Activated naive CD8-positive, alpha-beta T cell treated with anti-CD3 and anti-CD28 coated beads, Interleukin-2, amount 50 U/mL, for 24 hours (primary cell): Measurements from ENCODE around the gene NRXN3.

ENCODE experiments used
- ATAC-seq: fragments of 150-1000 bp; cut with Tn5 transposase; one replicate; pipeline ENCODE4 v1.10.0; 2021
- DNase-seq: peaks from one replicate; pipeline ENCODE4 v3.0.0; 2021
- H3K27ac Mint-ChIP-seq: one replicate; pipeline ENCODE4 v1.8.0; 2021; ENCODE audit warnings: mild to moderate bottlenecking, mixed read lengths
- H3K27me3 Mint-ChIP-seq: one replicate; pipeline ENCODE4 v1.8.0; 2021; ENCODE audit warnings: mixed read lengths
- H3K36me3 Mint-ChIP-seq: one replicate; pipeline ENCODE4 v1.8.0; 2021; ENCODE audit warnings: low read depth, mixed read lengths
- H3K4me1 Mint-ChIP-seq: one replicate; pipeline ENCODE4 v1.8.0; 2021; ENCODE audit warnings: mixed read lengths
- H3K4me3 Mint-ChIP-seq: one replicate; pipeline ENCODE4 v1.8.0; 2021; ENCODE audit warnings: mild to moderate bottlenecking, moderate library complexity, mixed read lengths
- H3K9me3 Mint-ChIP-seq: one replicate; pipeline ENCODE4 v1.8.0; 2021; ENCODE audit warnings: mixed read lengths

NRXN3 gene

DNA sequence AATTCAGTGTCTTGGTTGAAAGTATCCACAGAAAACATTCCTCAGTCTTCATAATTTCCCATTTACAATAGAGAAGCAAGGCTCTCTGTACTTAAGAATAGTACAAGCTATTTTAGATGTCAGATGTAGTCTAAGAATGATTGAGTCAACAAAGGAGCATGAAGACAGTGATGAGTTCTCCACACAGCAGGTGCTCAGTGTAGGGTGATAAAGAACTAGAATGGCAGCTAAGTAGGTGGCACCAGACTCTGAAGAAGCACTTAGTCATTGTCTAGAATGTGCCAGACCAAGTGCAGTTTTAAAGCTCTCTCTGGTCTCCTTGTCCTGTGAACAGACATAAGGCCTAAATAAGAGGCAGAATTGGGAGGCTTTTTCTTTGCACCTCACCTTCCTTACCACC, 504.6 kb downstream of the NRXN3 start:
- Mint-ChIP-seq H3K27ac (no peak overlapping the region), H3K4me3 (no peak overlapping the region), H3K36me3 (no peaks in the 10 kb centered on the region), H3K4me1 (no peaks in the 10 kb centered on the region), H3K9me3 (no peaks in the 10 kb centered on the region), H3K27me3 (no peaks in the 10 kb centered on the region)
- no peak for ATAC-seq
- no peak for DNase-seq

DNA sequence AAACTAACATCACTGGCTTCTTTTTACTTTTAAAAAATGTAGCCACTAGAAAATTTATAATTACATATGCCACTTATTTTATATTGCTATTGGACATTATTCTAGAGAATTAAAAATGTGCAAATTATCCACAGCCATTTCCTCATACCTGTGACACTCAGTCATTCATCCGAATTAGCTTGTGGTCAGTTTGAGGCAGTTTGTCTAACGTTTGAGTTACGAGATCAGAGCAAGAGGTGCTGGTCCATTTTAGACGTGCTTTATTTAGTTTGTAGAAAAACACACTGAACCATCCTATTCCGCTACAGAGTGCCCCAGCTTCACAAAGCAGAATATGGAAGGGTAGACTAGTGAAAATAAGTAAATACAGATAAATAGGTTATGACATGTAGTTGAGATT, 513.0 kb downstream of the NRXN3 start:
- ATAC-seq = no peak
- no peak overlapping the region for H3K4me3 Mint-ChIP-seq

DNA sequence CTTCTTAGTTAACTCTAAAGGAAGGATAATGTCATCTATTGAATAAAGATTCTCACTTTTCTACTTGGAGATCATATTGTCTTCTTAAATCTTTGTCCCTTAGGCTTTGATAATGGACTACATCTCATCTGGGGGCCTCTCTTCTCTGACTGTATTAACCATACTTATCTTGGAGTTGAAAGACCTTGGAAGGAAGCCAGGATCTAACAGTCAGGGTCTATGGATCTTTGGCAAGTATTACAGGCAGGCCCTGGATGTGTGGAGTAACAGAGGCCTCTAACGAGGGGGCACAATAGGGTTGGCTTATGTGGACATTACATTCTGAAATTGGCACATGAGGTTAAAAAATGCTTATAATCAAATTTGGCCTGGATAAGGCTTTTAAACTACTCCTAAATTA, 513.8 kb downstream of the NRXN3 start:
- H3K36me3 Mint-ChIP-seq = no peaks in the 10 kb centered on the region
- no peak overlapping the region for H3K4me3 Mint-ChIP-seq
- H3K27ac Mint-ChIP-seq = no peak overlapping the region
- ATAC-seq (no peak), DNase-seq (no peak)
- no peaks in the 10 kb centered on the region for H3K9me3 Mint-ChIP-seq
- H3K27me3 Mint-ChIP-seq = peaks cover 2% of the 10 kb centered on the region
- no peaks in the 10 kb centered on the region for H3K4me1 Mint-ChIP-seq

More for the DNA sequence above, 513.0 kb downstream of the NRXN3 start:
- H3K4me1 Mint-ChIP-seq = no peaks in the 10 kb centered on the region
- no peak for DNase-seq
- no peak overlapping the region for H3K27ac Mint-ChIP-seq
- no peaks in the 10 kb centered on the region for H3K36me3 Mint-ChIP-seq
- no peaks in the 10 kb centered on the region for H3K9me3 Mint-ChIP-seq
- peaks cover 2% of the 10 kb centered on the region for H3K27me3 Mint-ChIP-seq

GRCh38 chr14:78688503-78688902, 518.3 kb downstream of the NRXN3 start:
- Mint-ChIP-seq H3K27me3 (peaks cover 4% of the 10 kb centered on the region), H3K27ac (no peak overlapping the region), H3K4me1 (peaks cover 1% of the 10 kb centered on the region), H3K9me3 (no peaks in the 10 kb centered on the region), H3K4me3 (no peak overlapping the region), H3K36me3 (no peaks in the 10 kb centered on the region)
- DNase-seq (no peak), ATAC-seq (no peak)

DNA sequence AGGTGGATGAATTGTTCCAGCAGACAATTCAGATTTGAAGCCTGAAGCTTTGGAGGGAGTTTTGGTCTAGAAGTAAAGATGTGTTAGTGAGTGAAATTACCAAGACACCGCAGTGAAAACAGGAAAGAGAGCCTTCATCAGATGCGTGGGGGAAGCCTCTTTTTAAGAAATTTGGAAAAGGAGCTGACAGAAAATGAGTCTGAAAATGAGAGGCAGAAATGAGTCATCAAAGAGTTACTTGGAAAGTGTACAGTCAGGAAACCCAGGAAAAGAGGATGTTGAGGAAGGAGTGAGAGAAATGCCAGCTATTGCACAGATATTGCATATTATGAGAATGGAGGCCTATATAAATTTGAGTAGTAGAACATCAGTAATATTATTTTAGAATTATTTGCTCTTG, 520.7 kb downstream of the NRXN3 start:
- Mint-ChIP-seq H3K9me3 (no peaks in the 10 kb centered on the region), H3K4me1 (peaks cover 1% of the 10 kb centered on the region), H3K36me3 (no peaks in the 10 kb centered on the region), H3K27ac (no peak overlapping the region), H3K4me3 (no peak overlapping the region), H3K27me3 (peaks cover 3% of the 10 kb centered on the region)
- DNase-seq (no peak), ATAC-seq (no peak)

- no peaks in the 10 kb centered on the region for H3K4me1 Mint-ChIP-seq
- no peak overlapping the region for H3K27ac Mint-ChIP-seq
- peaks cover 2% of the 10 kb centered on the region for H3K27me3 Mint-ChIP-seq
- ATAC-seq = no peak
- DNase-seq = no peak
- no peak overlapping the region for H3K4me3 Mint-ChIP-seq
- no peaks in the 10 kb centered on the region for H3K9me3 Mint-ChIP-seq
- H3K36me3 Mint-ChIP-seq = no peaks in the 10 kb centered on the region
These were observed 527.2 kb downstream of the NRXN3 start for GRCh38 chr14:78697341-78697740.

GRCh38 chr14:78698991-78699390, 528.8 kb downstream of the NRXN3 start:
- ATAC-seq = no peak
- no peaks in the 10 kb centered on the region for H3K36me3 Mint-ChIP-seq
- no peak for DNase-seq
- no peaks in the 10 kb centered on the region for H3K27me3 Mint-ChIP-seq
- no peaks in the 10 kb centered on the region for H3K9me3 Mint-ChIP-seq
- no peaks in the 10 kb centered on the region for H3K4me1 Mint-ChIP-seq
- H3K27ac Mint-ChIP-seq = no peak overlapping the region
- H3K4me3 Mint-ChIP-seq = no peak overlapping the region

DNA sequence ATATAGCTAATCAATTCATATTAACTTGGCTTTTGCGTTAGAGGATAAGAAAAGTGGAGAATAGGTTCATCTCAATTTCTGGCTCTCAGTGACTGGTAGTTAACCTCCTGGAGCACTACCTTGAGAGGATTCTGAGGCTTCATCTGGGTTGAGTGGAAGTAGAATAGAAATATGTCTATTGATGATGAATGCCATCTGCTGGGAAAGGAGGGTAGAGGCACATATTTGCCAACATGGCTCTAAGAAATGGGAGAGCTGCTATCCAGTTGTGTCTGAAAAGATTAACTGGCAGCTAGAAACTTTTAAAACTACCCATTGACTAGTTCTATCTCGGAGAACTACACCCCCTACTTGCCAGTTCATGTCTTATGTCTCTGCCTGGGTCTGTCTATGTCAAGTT, 530.1 kb downstream of the NRXN3 start:
- no peak overlapping the region for H3K27ac Mint-ChIP-seq
- no peaks in the 10 kb centered on the region for H3K36me3 Mint-ChIP-seq
- ATAC-seq (no peak), DNase-seq (no peak)
- no peak overlapping the region for H3K4me3 Mint-ChIP-seq
- no peaks in the 10 kb centered on the region for H3K4me1 Mint-ChIP-seq
- H3K27me3 Mint-ChIP-seq = no peaks in the 10 kb centered on the region
- no peaks in the 10 kb centered on the region for H3K9me3 Mint-ChIP-seq

DNA sequence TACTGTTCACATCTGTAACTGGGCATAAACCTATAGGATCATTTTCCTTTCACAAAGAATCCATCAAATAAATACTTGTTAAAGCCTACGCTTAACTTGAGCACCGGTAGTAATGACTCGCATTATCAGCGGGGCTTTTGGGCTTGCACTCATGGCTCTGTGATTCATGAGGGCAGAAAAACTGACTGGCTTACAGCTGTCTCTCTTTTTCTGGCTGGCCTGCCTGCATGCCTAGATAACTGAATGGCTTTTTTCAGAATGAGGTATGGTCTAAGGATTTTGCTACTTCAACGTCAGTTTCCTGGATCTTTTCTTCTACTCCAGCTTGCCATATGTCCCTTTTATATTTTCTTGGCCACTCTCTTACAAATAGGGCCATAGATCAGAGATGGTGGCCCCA, 531.1 kb downstream of the NRXN3 start:
- H3K4me1 Mint-ChIP-seq = no peaks in the 10 kb centered on the region
- no peak for DNase-seq

DNA sequence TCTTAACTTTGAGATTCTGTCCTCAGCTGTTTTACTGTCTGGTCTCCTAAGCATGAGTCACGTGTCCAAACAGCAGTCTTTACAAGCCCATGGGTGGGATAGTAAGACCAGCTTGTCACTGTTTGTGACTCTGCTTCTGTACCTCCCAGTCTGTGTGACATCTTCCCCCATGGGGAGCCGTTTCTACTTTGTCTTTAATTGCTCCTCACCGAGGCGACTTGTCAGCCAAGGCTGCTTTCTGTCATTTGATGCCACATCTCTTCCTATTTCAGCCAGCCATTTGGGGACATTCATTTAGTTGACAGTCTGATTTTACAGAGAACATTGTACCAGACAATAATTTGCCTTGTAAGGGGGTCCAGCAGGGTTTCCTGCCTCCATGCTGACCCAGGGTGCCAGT, 534.8 kb downstream of the NRXN3 start:
- no peaks in the 10 kb centered on the region for H3K9me3 Mint-ChIP-seq
- ATAC-seq (no peak), DNase-seq (no peak)
- no peaks in the 10 kb centered on the region for H3K4me1 Mint-ChIP-seq
- no peaks in the 10 kb centered on the region for H3K36me3 Mint-ChIP-seq
- H3K27me3 Mint-ChIP-seq = no peaks in the 10 kb centered on the region
- H3K27ac Mint-ChIP-seq = no peak overlapping the region
- H3K4me3 Mint-ChIP-seq = no peak overlapping the region

More for the DNA sequence above, 531.1 kb downstream of the NRXN3 start:
- Mint-ChIP-seq H3K27ac (no peak overlapping the region), H3K27me3 (no peaks in the 10 kb centered on the region), H3K36me3 (no peaks in the 10 kb centered on the region), H3K9me3 (no peaks in the 10 kb centered on the region), H3K4me3 (no peak overlapping the region)
- no peak for ATAC-seq

DNA sequence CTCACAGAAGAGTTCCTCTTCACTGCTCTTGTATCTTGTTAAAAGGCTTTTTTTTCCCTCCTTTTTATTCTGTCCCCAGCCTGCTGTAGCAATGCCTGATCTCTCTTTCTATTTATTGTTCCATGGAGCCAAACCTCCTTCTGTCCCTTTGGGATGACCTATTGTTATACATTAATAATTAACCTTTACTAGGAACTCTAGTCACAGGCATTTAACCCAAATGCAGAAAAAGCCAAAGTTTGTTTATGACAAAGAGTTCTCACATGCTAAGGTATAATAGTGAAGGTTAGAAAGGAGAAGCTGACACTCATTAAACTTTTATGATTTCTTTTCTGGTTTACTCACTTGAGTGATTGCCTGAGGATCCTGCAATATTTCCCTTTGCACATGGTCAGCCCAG, 535.8 kb downstream of the NRXN3 start:
- no peaks in the 10 kb centered on the region for H3K27me3 Mint-ChIP-seq
- ATAC-seq (no peak), DNase-seq (no peak)
- H3K36me3 Mint-ChIP-seq = no peaks in the 10 kb centered on the region
- no peak overlapping the region for H3K27ac Mint-ChIP-seq
- H3K9me3 Mint-ChIP-seq = no peaks in the 10 kb centered on the region
- H3K4me3 Mint-ChIP-seq = no peak overlapping the region
- H3K4me1 Mint-ChIP-seq = no peaks in the 10 kb centered on the region

GRCh38 chr14:78709795-78710557, 539.8 kb downstream of the NRXN3 start:
- H3K9me3 Mint-ChIP-seq = no peaks in the 10 kb centered on the region
- H3K27me3 Mint-ChIP-seq = no peaks in the 10 kb centered on the region
- no peak overlapping the region for H3K27ac Mint-ChIP-seq
- no peak for ATAC-seq
- H3K4me3 Mint-ChIP-seq = no peak overlapping the region
- no peak for DNase-seq
- H3K4me1 Mint-ChIP-seq = no peaks in the 10 kb centered on the region
- H3K36me3 Mint-ChIP-seq = no peaks in the 10 kb centered on the region

- H3K4me3 Mint-ChIP-seq = no peak overlapping the region
- no peaks in the 10 kb centered on the region for H3K9me3 Mint-ChIP-seq
- ATAC-seq = no peak
- H3K27me3 Mint-ChIP-seq = no peaks in the 10 kb centered on the region
- no peaks in the 10 kb centered on the region for H3K36me3 Mint-ChIP-seq
- DNase-seq = no peak
- H3K4me1 Mint-ChIP-seq = no peaks in the 10 kb centered on the region
- H3K27ac Mint-ChIP-seq = no peak overlapping the region
These were observed 540.8 kb downstream of the NRXN3 start for GRCh38 chr14:78710963-78711362.

DNA sequence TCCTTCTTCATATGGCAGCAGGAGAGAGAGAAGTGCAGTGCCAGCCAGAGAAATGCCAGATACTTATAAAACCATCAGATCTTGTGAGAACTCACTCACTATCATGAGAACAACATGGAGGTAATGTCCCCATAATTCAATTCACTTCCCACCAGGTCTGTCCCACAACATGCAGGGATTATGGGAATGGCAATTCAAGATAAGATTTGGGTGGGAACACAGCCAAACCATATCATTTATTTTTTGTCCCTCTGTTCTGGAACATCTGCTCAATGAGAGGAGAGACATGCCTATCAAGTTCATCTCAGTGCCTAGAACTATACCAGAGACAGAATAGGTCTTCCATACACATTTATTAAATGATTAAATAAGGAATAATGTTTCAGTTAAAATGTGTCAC, 543.5 kb downstream of the NRXN3 start:
- DNase-seq = no peak
- Mint-ChIP-seq H3K9me3 (no peaks in the 10 kb centered on the region), H3K4me3 (no peak overlapping the region), H3K36me3 (no peaks in the 10 kb centered on the region), H3K4me1 (no peaks in the 10 kb centered on the region), H3K27me3 (no peaks in the 10 kb centered on the region), H3K27ac (no peak overlapping the region)
- ATAC-seq = no peak

- no peak for DNase-seq
- Mint-ChIP-seq H3K4me1 (no peaks in the 10 kb centered on the region), H3K36me3 (no peaks in the 10 kb centered on the region), H3K9me3 (no peaks in the 10 kb centered on the region), H3K27ac (no peak overlapping the region), H3K27me3 (no peaks in the 10 kb centered on the region), H3K4me3 (no peak overlapping the region)
- ATAC-seq = no peak
These were observed 544.5 kb downstream of the NRXN3 start for GRCh38 chr14:78714711-78715110.
